ENCODE results near the gene XG.
"Not testable (repeated sequence)": the region's sequence is repeated elsewhere in the genome, so short reads cannot be mapped to it uniquely, and the experiment has no call there.

Gene XG

GRCh38 chrX:2719774-2720447 is 31.9 kb upstream of the XG start:
- TF ChIP-seq CTCF (IDR thresholded peaks at IDR 0.05; ENCODE audit: low read depth, low read length) (no peak), POLR2A (IDR thresholded peaks at IDR 0.05; ENCODE audit: extremely low read depth, insufficient read length) (no peak), MAX (IDR thresholded peaks at IDR 0.05; ENCODE audit: low read depth, low read length) (no peak), MYC (IDR thresholded peaks at IDR 0.05; ENCODE audit: low read depth, low read length) (no peak)
- no peak overlapping the region for H3K4me3 ChIP-seq (ENCODE audit: low read depth, low read length)
- no peak for DNase-seq (ENCODE audit: low read depth)

- no peak overlapping the region for H3K4me3 ChIP-seq (ENCODE audit: low read depth, low read length)
- TF ChIP-seq CTCF (IDR thresholded peaks at IDR 0.05; ENCODE audit: low read depth, low read length) (no peak), MYC (IDR thresholded peaks at IDR 0.05; ENCODE audit: low read depth, low read length) (no peak), POLR2A (IDR thresholded peaks at IDR 0.05; ENCODE audit: extremely low read depth, insufficient read length) (no peak), MAX (IDR thresholded peaks at IDR 0.05; ENCODE audit: low read depth, low read length) (no peak)
- no peak for DNase-seq (ENCODE audit: low read depth)
Observed at GRCh38 chrX:2723286-2723879, 28.5 kb upstream of the XG start.

GRCh38 chrX:2727264-2727663 is 24.6 kb upstream of the XG start:
- DNase-seq (ENCODE audit: low read depth); H3K4me3 ChIP-seq (ENCODE audit: low read depth, low read length): not testable (repeated sequence)

- no peak for DNase-seq (ENCODE audit: low read depth)
- TF ChIP-seq MAX (IDR thresholded peaks at IDR 0.05; ENCODE audit: low read depth, low read length) (no peak), CTCF (IDR thresholded peaks at IDR 0.05; ENCODE audit: low read depth, low read length) (no peak), MYC (IDR thresholded peaks at IDR 0.05; ENCODE audit: low read depth, low read length) (no peak), POLR2A (IDR thresholded peaks at IDR 0.05; ENCODE audit: extremely low read depth, insufficient read length) (no peak)
Observed at GRCh38 chrX:2732076-2732475, 19.8 kb upstream of the XG start.

GRCh38 chrX:2732649-2733048 is 19.2 kb upstream of the XG start:
- no peak overlapping the region for H3K4me3 ChIP-seq (ENCODE audit: low read depth, low read length)
- no peak for DNase-seq (ENCODE audit: low read depth)
- TF ChIP-seq POLR2A (IDR thresholded peaks at IDR 0.05; ENCODE audit: extremely low read depth, insufficient read length), result no peak
- TF ChIP-seq MYC (IDR thresholded peaks at IDR 0.05; ENCODE audit: low read depth, low read length), result no peak
- no peak for TF ChIP-seq MAX (IDR thresholded peaks at IDR 0.05; ENCODE audit: low read depth, low read length)
- TF ChIP-seq CTCF (IDR thresholded peaks at IDR 0.05; ENCODE audit: low read depth, low read length), result no peak

More at GRCh38 chrX:2732076-2732475, 19.8 kb upstream of the XG start:
- H3K4me3 ChIP-seq (ENCODE audit: low read depth, low read length), result no peak overlapping the region

GRCh38 chrX:2733286-2733685 is 18.6 kb upstream of the XG start:
- no peak for TF ChIP-seq MYC (IDR thresholded peaks at IDR 0.05; ENCODE audit: low read depth, low read length)
- no peak for TF ChIP-seq POLR2A (IDR thresholded peaks at IDR 0.05; ENCODE audit: extremely low read depth, insufficient read length)
- no peak for TF ChIP-seq CTCF (IDR thresholded peaks at IDR 0.05; ENCODE audit: low read depth, low read length)
- no peak for TF ChIP-seq MAX (IDR thresholded peaks at IDR 0.05; ENCODE audit: low read depth, low read length)
- no peak for DNase-seq (ENCODE audit: low read depth)
- H3K4me3 ChIP-seq (ENCODE audit: low read depth, low read length), result no peak overlapping the region
